NCI-H1436 treated with DMSO at 0.1 percent for 48 hours (cell line): Measurements from ENCODE around the gene MRPL11.

Experiments
- DNase-seq: peaks from one replicate; lab custom pipeline; 2025; lab: John Stamatoyannopoulos, UW

MRPL11 gene

DNA sequence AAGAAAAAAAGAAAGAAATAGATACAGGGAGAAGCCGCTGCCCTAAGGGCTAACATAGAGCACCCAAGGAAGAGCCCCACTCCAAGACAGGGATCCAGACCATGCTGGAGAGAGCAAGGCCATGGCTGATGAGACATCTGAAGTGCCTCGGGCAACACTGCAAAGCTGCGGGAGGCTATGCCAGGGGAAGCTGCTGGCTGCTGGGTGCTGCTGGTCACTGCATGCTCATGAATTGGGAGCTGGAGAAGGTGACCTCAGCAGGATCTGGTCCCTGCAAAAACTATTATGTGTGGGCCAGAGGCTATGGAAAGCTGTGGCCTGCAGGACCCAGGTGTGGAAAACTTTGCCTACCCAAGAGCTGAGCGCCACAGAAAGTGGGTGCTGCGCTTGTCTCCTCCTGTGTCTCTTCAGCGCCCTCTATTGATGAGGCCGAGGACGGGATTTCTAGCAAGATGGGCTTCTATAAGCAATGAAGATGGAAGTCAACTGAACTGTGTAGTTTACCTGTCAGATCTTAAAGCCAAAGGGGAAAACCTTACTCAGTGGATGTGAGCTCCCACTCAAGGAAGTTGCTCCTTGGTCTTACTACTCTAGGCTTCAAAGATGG lies 49.8 kb downstream of the MRPL11 start:
- DNase-seq, result no peak

DNA sequence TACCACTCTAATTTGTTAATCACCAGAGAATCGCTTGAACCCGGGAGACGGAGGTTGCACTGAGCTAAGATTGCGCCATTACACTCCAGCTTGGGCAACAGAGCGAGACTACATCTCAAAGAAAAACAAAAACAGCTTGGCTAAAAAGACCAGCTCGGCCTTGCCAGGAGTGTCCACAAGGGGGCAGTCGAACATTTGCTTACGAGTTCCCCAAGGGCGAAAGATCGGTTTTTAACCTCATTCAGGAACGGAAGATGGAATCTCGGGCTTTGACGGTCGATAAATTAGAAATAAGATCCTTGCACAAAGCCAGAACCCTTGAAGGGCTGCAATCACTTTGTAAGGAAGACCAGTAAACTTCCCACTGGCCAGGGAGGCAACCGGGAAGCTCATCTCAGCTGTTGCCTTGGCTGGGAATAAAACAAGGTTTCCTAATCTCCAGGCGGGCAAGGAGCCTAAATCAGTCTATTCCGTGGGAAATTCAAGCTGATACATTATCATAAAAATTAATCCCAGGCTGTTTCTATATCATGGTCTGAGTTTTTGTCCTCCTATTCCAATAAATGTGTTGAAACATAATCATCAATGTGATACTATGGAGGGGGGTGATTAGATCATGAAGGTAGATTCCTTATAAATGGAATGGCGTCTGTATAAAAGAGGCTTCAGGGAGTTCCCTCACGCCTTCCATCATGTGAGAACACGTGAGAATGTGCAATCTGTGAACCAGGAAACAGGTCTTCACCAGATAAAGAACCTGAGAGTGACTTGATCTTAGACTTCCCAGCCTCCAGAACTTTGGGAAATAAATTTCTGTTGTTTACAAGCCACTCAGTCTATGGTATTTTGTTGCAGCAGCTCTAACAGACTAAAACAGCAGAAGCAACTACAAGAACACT lies 52.2 kb downstream of the MRPL11 start:
- peak; percentile 38 for DNase-seq
